Measurements from ENCODE around the gene CHMP3. TPM values are rescaled to one million over a fixed set of nuclear protein-coding genes. Genes with fewer than 3 reads are reported as not detected.
"Not testable (repeated sequence)": the region's sequence is repeated elsewhere in the genome, so short reads cannot be mapped to it uniquely, and the experiment has no call there.

The CHMP3 gene
- total RNA-seq, 1 donor from 2014 or later = 106 TPM

- not testable (repeated sequence) for H3K27me3 ChIP-seq (ENCODE audit: control insufficient read depth, insufficient read depth, low read length); H3K36me3 ChIP-seq (ENCODE audit: control insufficient read depth, insufficient read depth, low read length); DNase-seq (ENCODE audit: low read depth); H3K4me3 ChIP-seq (ENCODE audit: low read depth, low read length)
Measured at GRCh38 chr2:86544278-86545099, 18.8 kb downstream of the CHMP3 start.

GRCh38 chr2:86543793-86544192 is 19.4 kb downstream of the CHMP3 start:
- TF ChIP-seq CTCF (IDR thresholded peaks at IDR 0.05; ENCODE audit: insufficient read depth, low read length, poor library complexity, severe bottlenecking) = no peak
- Histone ChIP-seq H3K4me3 (ENCODE audit: low read depth, low read length) (no peak overlapping the region), H3K36me3 (ENCODE audit: control insufficient read depth, insufficient read depth, low read length) (no peaks in the 10 kb centered on the region), H3K27me3 (ENCODE audit: control insufficient read depth, insufficient read depth, low read length) (no peaks in the 10 kb centered on the region)
- DNase-seq (ENCODE audit: low read depth) = no peak

DNA sequence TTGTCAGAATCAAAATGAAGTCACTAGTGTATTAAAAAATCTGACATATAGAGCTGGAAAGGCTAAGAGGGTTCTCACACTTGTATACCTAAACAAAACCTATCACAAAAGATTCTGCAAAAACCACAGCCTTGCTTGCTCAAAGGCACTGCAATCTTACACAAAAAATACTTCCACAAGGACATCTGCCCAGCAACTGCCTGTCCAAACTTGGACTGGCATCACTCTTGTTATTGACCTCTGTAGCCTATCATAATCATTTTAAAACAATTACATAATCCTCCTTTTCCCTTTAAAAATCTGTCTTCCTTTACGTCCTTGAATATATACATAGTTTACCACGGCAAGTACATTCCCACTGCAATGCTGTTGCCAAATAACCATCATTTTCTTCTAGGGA is 19.9 kb downstream of the CHMP3 start:
- TF ChIP-seq CTCF (IDR thresholded peaks at IDR 0.05; ENCODE audit: insufficient read depth, low read length, poor library complexity, severe bottlenecking) = no peak
- no peak for DNase-seq (ENCODE audit: low read depth)
- H3K36me3 ChIP-seq (ENCODE audit: control insufficient read depth, insufficient read depth, low read length) = no peaks in the 10 kb centered on the region

DNA sequence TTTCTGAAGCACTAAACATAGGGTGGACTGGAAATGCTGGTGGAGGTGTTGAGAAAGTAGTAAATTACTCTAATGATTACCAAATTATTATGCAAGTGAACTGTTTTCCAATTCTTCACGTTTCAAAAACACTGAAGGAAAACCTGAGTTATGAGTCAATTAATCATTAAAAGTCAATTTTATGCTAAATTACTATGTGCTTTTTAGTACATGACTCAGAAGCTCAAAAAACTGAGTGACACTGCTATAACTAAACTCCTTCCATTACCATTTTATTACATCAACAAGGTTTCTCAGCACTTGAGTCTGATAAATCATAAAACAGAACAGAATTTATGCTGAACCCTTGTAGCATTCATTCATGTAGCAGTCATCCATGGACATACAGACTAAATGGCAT is 20.4 kb downstream of the CHMP3 start:
- no peak for DNase-seq (ENCODE audit: low read depth)
- no peak for TF ChIP-seq CTCF (IDR thresholded peaks at IDR 0.05; ENCODE audit: insufficient read depth, low read length, poor library complexity, severe bottlenecking)
- Histone ChIP-seq H3K27me3 (ENCODE audit: control insufficient read depth, insufficient read depth, low read length) (no peaks in the 10 kb centered on the region), H3K4me3 (ENCODE audit: low read depth, low read length) (no peak overlapping the region), H3K36me3 (ENCODE audit: control insufficient read depth, insufficient read depth, low read length) (no peaks in the 10 kb centered on the region)

More for the DNA sequence above, 19.9 kb downstream of the CHMP3 start:
- H3K4me3 ChIP-seq (ENCODE audit: low read depth, low read length) = no peak overlapping the region
- no peaks in the 10 kb centered on the region for H3K27me3 ChIP-seq (ENCODE audit: control insufficient read depth, insufficient read depth, low read length)

- Histone ChIP-seq H3K27me3 (ENCODE audit: control insufficient read depth, insufficient read depth, low read length) (no peaks in the 10 kb centered on the region), H3K4me3 (ENCODE audit: low read depth, low read length) (no peak overlapping the region), H3K36me3 (ENCODE audit: control insufficient read depth, insufficient read depth, low read length) (no peaks in the 10 kb centered on the region)
- no peak for DNase-seq (ENCODE audit: low read depth)
- TF ChIP-seq CTCF (IDR thresholded peaks at IDR 0.05; ENCODE audit: insufficient read depth, low read length, poor library complexity, severe bottlenecking) = no peak
Measured at GRCh38 chr2:86541334-86541733, 21.9 kb downstream of the CHMP3 start.

- Histone ChIP-seq H3K4me3 (ENCODE audit: low read depth, low read length) (no peak overlapping the region), H3K36me3 (ENCODE audit: control insufficient read depth, insufficient read depth, low read length) (peaks cover 1% of the 10 kb centered on the region), H3K27me3 (ENCODE audit: control insufficient read depth, insufficient read depth, low read length) (no peaks in the 10 kb centered on the region)
- no peak for TF ChIP-seq CTCF (IDR thresholded peaks at IDR 0.05; ENCODE audit: insufficient read depth, low read length, poor library complexity, severe bottlenecking)
- no peak for DNase-seq (ENCODE audit: low read depth)
Measured at GRCh38 chr2:86533589-86533988, 29.7 kb downstream of the CHMP3 start.
